Activated naive CD8-positive, alpha-beta T cell treated with anti-CD3 and anti-CD28 coated beads, Interleukin-2, amount 10 ng/mL, durations not matched to agents 7 days and 5 days (primary cell): Measurements from ENCODE around the gene FMO2. TPM values are rescaled to one million over a fixed set of nuclear protein-coding genes. Genes with fewer than 3 reads are reported as not detected.
"Not testable (repeated sequence)": the region's sequence is repeated elsewhere in the genome, so short reads cannot be mapped to it uniquely, and the experiment has no call there.

Experiments used
- ATAC-seq: fragments of 150-1000 bp; cut with Tn5 transposase; one replicate; pipeline ENCODE4 v1.10.0; 2021; ENCODE audit warnings: low read depth, moderate library complexity
- POLR2A ChIA-PET: fragments of 350-600 bp; sonication (Branson Sonifier 250); formaldehyde crosslinking; loops from one replicate; lab custom pipeline; 2021; ENCODE audit warnings: antibody characterized with exemption; lab: Charles Lee
- DNase-seq: peaks from one replicate; pipeline ENCODE4 v3.0.0; 2021
- H3K27ac Mint-ChIP-seq: one replicate; pipeline ENCODE4 v1.8.0; 2022; ENCODE audit warnings: mild to moderate bottlenecking, mixed read lengths
- H3K27me3 Mint-ChIP-seq: one replicate; pipeline ENCODE4 v1.8.0; 2022; ENCODE audit warnings: mild to moderate bottlenecking, moderate library complexity, mixed read lengths
- H3K36me3 Mint-ChIP-seq: one replicate; pipeline ENCODE4 v1.8.0; 2021; ENCODE audit warnings: mild to moderate bottlenecking, mixed read lengths
- H3K4me1 Mint-ChIP-seq: one replicate; pipeline ENCODE4 v1.8.0; 2021; ENCODE audit warnings: mixed read lengths
- H3K4me3 Mint-ChIP-seq: one replicate; pipeline ENCODE4 v1.8.0; 2022; ENCODE audit warnings: mild to moderate bottlenecking, moderate library complexity, mixed read lengths
- H3K9me3 Mint-ChIP-seq: one replicate; pipeline ENCODE4 v1.8.0; 2021; ENCODE audit warnings: mixed read lengths
- total RNA-seq, 2 experiments: library from RNA; stranded (reverse); gene quantifications; one replicate each; pipeline ENCODE4 v1.2.3, GENCODE V29; 2021

The FMO2 gene
- total RNA-seq, 2 experiments from 2014 or later: not detected

- H3K36me3 Mint-ChIP-seq: no peaks in the 10 kb centered on the region
- peaks cover 3% of the 10 kb centered on the region for H3K4me1 Mint-ChIP-seq
- peaks cover 3% of the 10 kb centered on the region for H3K27me3 Mint-ChIP-seq
- ATAC-seq (no peak), DNase-seq (no peak)
- H3K9me3 Mint-ChIP-seq: no peaks in the 10 kb centered on the region
- POLR2A ChIA-PET: no interaction called here
- no peak overlapping the region for H3K27ac Mint-ChIP-seq
- H3K4me3 Mint-ChIP-seq: no peak overlapping the region
Measured at GRCh38 chr1:171217658-171218443, 32.8 kb downstream of the FMO2 start.

- ATAC-seq: no peak
- H3K36me3 Mint-ChIP-seq: no peaks in the 10 kb centered on the region
- H3K9me3 Mint-ChIP-seq: no peaks in the 10 kb centered on the region
- no peak for DNase-seq
- H3K27ac Mint-ChIP-seq: no peak overlapping the region
- H3K4me1 Mint-ChIP-seq: peaks cover 1% of the 10 kb centered on the region
- no peak overlapping the region for H3K4me3 Mint-ChIP-seq
- H3K27me3 Mint-ChIP-seq: peaks cover 3% of the 10 kb centered on the region
- POLR2A ChIA-PET: no interaction called here
Measured at GRCh38 chr1:171218661-171219060, 33.6 kb downstream of the FMO2 start.

- POLR2A ChIA-PET: no interaction called here
- no peak for ATAC-seq
- peaks cover 1% of the 10 kb centered on the region for H3K4me1 Mint-ChIP-seq
- H3K4me3 Mint-ChIP-seq: no peak overlapping the region
- no peaks in the 10 kb centered on the region for H3K9me3 Mint-ChIP-seq
- H3K27ac Mint-ChIP-seq: no peak overlapping the region
- DNase-seq: no peak
- no peaks in the 10 kb centered on the region for H3K36me3 Mint-ChIP-seq
- peaks cover 3% of the 10 kb centered on the region for H3K27me3 Mint-ChIP-seq
Measured at GRCh38 chr1:171219346-171220080, 34.4 kb downstream of the FMO2 start.

- Mint-ChIP-seq H3K4me1 (peaks cover 1% of the 10 kb centered on the region), H3K36me3 (no peaks in the 10 kb centered on the region), H3K27me3 (peaks cover 3% of the 10 kb centered on the region), H3K27ac (no peak overlapping the region), H3K9me3 (no peaks in the 10 kb centered on the region), H3K4me3 (no peak overlapping the region)
- ATAC-seq: no peak
- no peak for DNase-seq
- POLR2A ChIA-PET: no interaction called here
Measured at GRCh38 chr1:171220081-171220420, 35.0 kb downstream of the FMO2 start.

- no peak overlapping the region for H3K27ac Mint-ChIP-seq
- ATAC-seq (no peak), DNase-seq (no peak)
- no peak overlapping the region for H3K4me3 Mint-ChIP-seq
- H3K27me3 Mint-ChIP-seq: peaks cover 3% of the 10 kb centered on the region
- POLR2A ChIA-PET: no interaction called here
- no peaks in the 10 kb centered on the region for H3K9me3 Mint-ChIP-seq
- no peaks in the 10 kb centered on the region for H3K36me3 Mint-ChIP-seq
- peaks cover 1% of the 10 kb centered on the region for H3K4me1 Mint-ChIP-seq
Measured at GRCh38 chr1:171220581-171221054, 35.5 kb downstream of the FMO2 start.

GRCh38 chr1:171221665-171222591 lies 36.8 kb downstream of the FMO2 start:
- H3K4me1 Mint-ChIP-seq: peaks cover 1% of the 10 kb centered on the region
- ATAC-seq: no peak
- H3K4me3 Mint-ChIP-seq: no peak overlapping the region
- no peaks in the 10 kb centered on the region for H3K9me3 Mint-ChIP-seq
- POLR2A ChIA-PET: no interaction called here
- peaks cover 3% of the 10 kb centered on the region for H3K27me3 Mint-ChIP-seq
- no peaks in the 10 kb centered on the region for H3K36me3 Mint-ChIP-seq
- no peak overlapping the region for H3K27ac Mint-ChIP-seq
- no peak for DNase-seq

- DNase-seq: no peak
- POLR2A ChIA-PET: no interaction called here
- no peaks in the 10 kb centered on the region for H3K9me3 Mint-ChIP-seq
- H3K27me3 Mint-ChIP-seq: peaks cover 3% of the 10 kb centered on the region
- no peak for ATAC-seq
- H3K27ac Mint-ChIP-seq: no peak overlapping the region
- H3K4me3 Mint-ChIP-seq: no peak overlapping the region
- peaks cover 1% of the 10 kb centered on the region for H3K4me1 Mint-ChIP-seq
- H3K36me3 Mint-ChIP-seq: no peaks in the 10 kb centered on the region
Measured at GRCh38 chr1:171222936-171223335, 37.8 kb downstream of the FMO2 start.

GRCh38 chr1:171224257-171224656 lies 39.2 kb downstream of the FMO2 start:
- POLR2A ChIA-PET, ATAC-seq, H3K4me1 Mint-ChIP-seq, H3K36me3 Mint-ChIP-seq, H3K27me3 Mint-ChIP-seq, DNase-seq, H3K27ac Mint-ChIP-seq, H3K4me3 Mint-ChIP-seq, H3K9me3 Mint-ChIP-seq: not testable (repeated sequence)

- Mint-ChIP-seq H3K27me3 (peaks cover 14% of the 10 kb centered on the region), H3K27ac (no peak overlapping the region), H3K9me3 (no peaks in the 10 kb centered on the region), H3K4me3 (no peak overlapping the region), H3K36me3 (no peaks in the 10 kb centered on the region), H3K4me1 (no peaks in the 10 kb centered on the region)
- POLR2A ChIA-PET: no interaction called here
- ATAC-seq (peak; percentile 33), DNase-seq (no peak)
Measured at GRCh38 chr1:171226747-171227370, 41.8 kb downstream of the FMO2 start.

- ATAC-seq (no peak), DNase-seq (no peak)
- Mint-ChIP-seq H3K4me1 (no peaks in the 10 kb centered on the region), H3K27ac (no peak overlapping the region), H3K4me3 (no peak overlapping the region), H3K27me3 (peaks cover 19% of the 10 kb centered on the region), H3K36me3 (no peaks in the 10 kb centered on the region), H3K9me3 (no peaks in the 10 kb centered on the region)
- POLR2A ChIA-PET: no interaction called here
Measured at GRCh38 chr1:171231326-171231725, 46.2 kb downstream of the FMO2 start.

GRCh38 chr1:171233183-171233582 lies 48.1 kb downstream of the FMO2 start:
- Mint-ChIP-seq H3K27ac (no peak overlapping the region), H3K9me3 (no peaks in the 10 kb centered on the region), H3K4me3 (no peak overlapping the region), H3K27me3 (peaks cover 19% of the 10 kb centered on the region), H3K36me3 (no peaks in the 10 kb centered on the region), H3K4me1 (no peaks in the 10 kb centered on the region)
- POLR2A ChIA-PET: no interaction called here
- DNase-seq: no peak
- no peak for ATAC-seq

GRCh38 chr1:171236231-171236630 lies 51.1 kb downstream of the FMO2 start:
- DNase-seq, ATAC-seq, H3K4me1 Mint-ChIP-seq, H3K27ac Mint-ChIP-seq, H3K9me3 Mint-ChIP-seq, H3K36me3 Mint-ChIP-seq, H3K4me3 Mint-ChIP-seq, POLR2A ChIA-PET: not testable (repeated sequence)
- peaks cover 14% of the 10 kb centered on the region for H3K27me3 Mint-ChIP-seq

GRCh38 chr1:171243878-171244277 lies 58.8 kb downstream of the FMO2 start:
- POLR2A ChIA-PET: no interaction called here
- DNase-seq (no peak), ATAC-seq (no peak)
- Mint-ChIP-seq H3K4me3 (no peak overlapping the region), H3K27me3 (peaks cover 32% of the 10 kb centered on the region), H3K27ac (no peak overlapping the region), H3K36me3 (no peaks in the 10 kb centered on the region), H3K4me1 (no peaks in the 10 kb centered on the region), H3K9me3 (peaks cover 5% of the 10 kb centered on the region)
